ENCODE measurements around the gene ERN1. TPM values are rescaled to one million over a fixed set of nuclear protein-coding genes. Genes with fewer than 3 reads are reported as not detected.

Gene ERN1
- total and polyA plus RNA-seq, 2 of the 13 experiments (the other 11 are each of a cell fraction or from before 2014, with no cell fraction given) = 6.0 to 12.7 TPM

DNA sequence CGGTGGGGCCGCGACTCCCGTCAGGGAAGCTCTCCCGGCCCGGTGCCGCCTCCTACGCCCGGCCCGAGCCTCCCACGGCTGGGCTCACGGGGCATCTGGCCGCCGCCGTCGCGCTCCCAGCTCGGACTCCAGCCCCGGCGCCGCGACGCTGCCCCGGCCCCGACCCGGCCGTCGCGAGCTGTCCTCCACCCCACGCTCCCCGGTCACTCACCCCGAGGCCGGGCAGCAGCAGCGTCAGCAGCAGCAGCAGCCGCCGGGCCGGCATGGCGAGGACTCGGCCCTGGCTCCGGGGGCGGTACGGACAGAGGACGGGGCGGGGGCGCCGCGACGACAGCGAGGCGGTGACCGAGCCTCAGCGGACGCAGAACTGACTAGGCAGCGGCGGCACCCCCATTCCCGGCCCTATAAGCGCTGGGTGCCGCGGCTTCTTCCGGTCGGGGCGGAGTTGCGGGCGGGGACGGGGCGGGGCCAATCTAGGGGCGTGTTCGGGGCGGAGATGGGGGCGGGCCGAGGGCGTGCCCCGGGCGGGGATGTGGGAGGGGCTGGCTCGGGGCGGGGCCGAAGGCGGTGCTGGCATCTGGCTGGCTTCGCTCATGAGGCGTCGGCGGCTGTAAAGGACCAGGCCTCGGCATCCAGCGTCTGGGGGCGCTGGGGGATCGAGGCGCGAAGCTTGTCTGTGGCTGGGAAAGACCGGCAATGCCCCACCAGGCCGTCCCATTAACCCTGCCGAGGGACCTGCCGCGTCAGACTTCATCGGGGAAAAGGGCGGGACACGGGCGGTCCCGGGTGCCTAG is at the start of gene ERN1 (continued):
- peak; percentile 61 for TF ChIP-seq FOXA3 (CRISPR knock-in tag; IDR thresholded peaks at IDR 0.05)
- peak; percentile 61; the same call in 1 of the 2 replicates for TF ChIP-seq AHR (CRISPR knock-in tag; IDR thresholded peaks at IDR 0.05)
- TF ChIP-seq ETV5 (CRISPR knock-in tag; IDR thresholded peaks at IDR 0.05; ENCODE audit: borderline replicate concordance) = peak; percentile 85
- peak; percentile 71 for TF ChIP-seq PHF21A (CRISPR knock-in tag; IDR thresholded peaks at IDR 0.05)
- peak; percentile 93 for TF ChIP-seq ZNF564 (CRISPR knock-in tag; IDR thresholded peaks at IDR 0.05)
- peak; percentile 76; the same call in 1 of the 2 replicates for TF ChIP-seq SP140L (CRISPR knock-in tag; IDR thresholded peaks at IDR 0.05; ENCODE audit: borderline replicate concordance)
- TF ChIP-seq, protein P1, sequence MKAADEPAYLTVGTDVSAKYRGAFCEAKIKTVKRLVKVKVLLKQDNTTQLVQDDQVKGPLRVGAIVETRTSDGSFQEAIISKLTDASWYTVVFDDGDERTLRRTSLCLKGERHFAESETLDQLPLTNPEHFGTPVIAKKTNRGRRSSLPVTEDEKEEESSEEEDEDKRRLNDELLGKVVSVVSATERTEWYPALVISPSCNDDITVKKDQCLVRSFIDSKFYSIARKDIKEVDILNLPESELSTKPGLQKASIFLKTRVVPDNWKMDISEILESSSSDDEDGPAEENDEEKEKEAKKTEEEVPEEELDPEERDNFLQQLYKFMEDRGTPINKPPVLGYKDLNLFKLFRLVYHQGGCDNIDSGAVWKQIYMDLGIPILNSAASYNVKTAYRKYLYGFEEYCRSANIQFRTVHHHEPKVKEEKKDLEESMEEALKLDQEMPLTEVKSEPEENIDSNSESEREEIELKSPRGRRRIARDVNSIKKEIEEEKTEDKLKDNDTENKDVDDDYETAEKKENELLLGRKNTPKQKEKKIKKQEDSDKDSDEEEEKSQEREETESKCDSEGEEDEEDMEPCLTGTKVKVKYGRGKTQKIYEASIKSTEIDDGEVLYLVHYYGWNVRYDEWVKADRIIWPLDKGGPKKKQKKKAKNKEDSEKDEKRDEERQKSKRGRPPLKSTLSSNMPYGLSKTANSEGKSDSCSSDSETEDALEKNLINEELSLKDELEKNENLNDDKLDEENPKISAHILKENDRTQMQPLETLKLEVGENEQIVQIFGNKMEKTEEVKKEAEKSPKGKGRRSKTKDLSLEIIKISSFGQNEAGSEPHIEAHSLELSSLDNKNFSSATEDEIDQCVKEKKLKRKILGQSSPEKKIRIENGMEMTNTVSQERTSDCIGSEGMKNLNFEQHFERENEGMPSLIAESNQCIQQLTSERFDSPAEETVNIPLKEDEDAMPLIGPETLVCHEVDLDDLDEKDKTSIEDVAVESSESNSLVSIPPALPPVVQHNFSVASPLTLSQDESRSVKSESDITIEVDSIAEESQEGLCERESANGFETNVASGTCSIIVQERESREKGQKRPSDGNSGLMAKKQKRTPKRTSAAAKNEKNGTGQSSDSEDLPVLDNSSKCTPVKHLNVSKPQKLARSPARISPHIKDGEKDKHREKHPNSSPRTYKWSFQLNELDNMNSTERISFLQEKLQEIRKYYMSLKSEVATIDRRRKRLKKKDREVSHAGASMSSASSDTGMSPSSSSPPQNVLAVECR (CRISPR knock-in tag; IDR thresholded peaks at IDR 0.05; ENCODE audit: borderline replicate concordance) = peak; percentile 93
- TF ChIP-seq ATF7-NPFF (CRISPR knock-in tag; IDR thresholded peaks at IDR 0.05; ENCODE audit: low read depth) = peak; percentile 98
- TF ChIP-seq, protein P2, sequence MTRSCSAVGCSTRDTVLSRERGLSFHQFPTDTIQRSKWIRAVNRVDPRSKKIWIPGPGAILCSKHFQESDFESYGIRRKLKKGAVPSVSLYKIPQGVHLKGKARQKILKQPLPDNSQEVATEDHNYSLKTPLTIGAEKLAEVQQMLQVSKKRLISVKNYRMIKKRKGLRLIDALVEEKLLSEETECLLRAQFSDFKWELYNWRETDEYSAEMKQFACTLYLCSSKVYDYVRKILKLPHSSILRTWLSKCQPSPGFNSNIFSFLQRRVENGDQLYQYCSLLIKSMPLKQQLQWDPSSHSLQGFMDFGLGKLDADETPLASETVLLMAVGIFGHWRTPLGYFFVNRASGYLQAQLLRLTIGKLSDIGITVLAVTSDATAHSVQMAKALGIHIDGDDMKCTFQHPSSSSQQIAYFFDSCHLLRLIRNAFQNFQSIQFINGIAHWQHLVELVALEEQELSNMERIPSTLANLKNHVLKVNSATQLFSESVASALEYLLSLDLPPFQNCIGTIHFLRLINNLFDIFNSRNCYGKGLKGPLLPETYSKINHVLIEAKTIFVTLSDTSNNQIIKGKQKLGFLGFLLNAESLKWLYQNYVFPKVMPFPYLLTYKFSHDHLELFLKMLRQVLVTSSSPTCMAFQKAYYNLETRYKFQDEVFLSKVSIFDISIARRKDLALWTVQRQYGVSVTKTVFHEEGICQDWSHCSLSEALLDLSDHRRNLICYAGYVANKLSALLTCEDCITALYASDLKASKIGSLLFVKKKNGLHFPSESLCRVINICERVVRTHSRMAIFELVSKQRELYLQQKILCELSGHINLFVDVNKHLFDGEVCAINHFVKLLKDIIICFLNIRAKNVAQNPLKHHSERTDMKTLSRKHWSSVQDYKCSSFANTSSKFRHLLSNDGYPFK (CRISPR knock-in tag; IDR thresholded peaks at IDR 0.05; ENCODE audit: borderline replicate concordance) = peak; percentile 72; the same call in 1 of the 2 replicates
- TF ChIP-seq, protein P3, sequence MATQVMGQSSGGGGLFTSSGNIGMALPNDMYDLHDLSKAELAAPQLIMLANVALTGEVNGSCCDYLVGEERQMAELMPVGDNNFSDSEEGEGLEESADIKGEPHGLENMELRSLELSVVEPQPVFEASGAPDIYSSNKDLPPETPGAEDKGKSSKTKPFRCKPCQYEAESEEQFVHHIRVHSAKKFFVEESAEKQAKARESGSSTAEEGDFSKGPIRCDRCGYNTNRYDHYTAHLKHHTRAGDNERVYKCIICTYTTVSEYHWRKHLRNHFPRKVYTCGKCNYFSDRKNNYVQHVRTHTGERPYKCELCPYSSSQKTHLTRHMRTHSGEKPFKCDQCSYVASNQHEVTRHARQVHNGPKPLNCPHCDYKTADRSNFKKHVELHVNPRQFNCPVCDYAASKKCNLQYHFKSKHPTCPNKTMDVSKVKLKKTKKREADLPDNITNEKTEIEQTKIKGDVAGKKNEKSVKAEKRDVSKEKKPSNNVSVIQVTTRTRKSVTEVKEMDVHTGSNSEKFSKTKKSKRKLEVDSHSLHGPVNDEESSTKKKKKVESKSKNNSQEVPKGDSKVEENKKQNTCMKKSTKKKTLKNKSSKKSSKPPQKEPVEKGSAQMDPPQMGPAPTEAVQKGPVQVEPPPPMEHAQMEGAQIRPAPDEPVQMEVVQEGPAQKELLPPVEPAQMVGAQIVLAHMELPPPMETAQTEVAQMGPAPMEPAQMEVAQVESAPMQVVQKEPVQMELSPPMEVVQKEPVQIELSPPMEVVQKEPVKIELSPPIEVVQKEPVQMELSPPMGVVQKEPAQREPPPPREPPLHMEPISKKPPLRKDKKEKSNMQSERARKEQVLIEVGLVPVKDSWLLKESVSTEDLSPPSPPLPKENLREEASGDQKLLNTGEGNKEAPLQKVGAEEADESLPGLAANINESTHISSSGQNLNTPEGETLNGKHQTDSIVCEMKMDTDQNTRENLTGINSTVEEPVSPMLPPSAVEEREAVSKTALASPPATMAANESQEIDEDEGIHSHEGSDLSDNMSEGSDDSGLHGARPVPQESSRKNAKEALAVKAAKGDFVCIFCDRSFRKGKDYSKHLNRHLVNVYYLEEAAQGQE (IDR thresholded peaks at IDR 0.05; ENCODE audit: borderline replicate concordance in 1 of 2, low read depth in 1 of 2, low read length in 2 of 2) = peak in 1 of 2 experiments; percentile 74; a peak in 1 of 4 replicates
- 0 out of 2 replicates have a peak, but pooled peaks have one; percentile 76 for TF ChIP-seq ZNF549 (CRISPR knock-in tag; IDR thresholded peaks at IDR 0.05)
- TF ChIP-seq, protein P4, sequence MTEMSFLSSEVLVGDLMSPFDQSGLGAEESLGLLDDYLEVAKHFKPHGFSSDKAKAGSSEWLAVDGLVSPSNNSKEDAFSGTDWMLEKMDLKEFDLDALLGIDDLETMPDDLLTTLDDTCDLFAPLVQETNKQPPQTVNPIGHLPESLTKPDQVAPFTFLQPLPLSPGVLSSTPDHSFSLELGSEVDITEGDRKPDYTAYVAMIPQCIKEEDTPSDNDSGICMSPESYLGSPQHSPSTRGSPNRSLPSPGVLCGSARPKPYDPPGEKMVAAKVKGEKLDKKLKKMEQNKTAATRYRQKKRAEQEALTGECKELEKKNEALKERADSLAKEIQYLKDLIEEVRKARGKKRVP (CRISPR knock-in tag; IDR thresholded peaks at IDR 0.05) = peak in 1 of 2 experiments; percentile 65; a peak in 2 of 4 replicates
- peak; percentile 41; the same call in 1 of the 2 replicates for TF ChIP-seq ZNF253 (CRISPR knock-in tag; IDR thresholded peaks at IDR 0.05; ENCODE audit: borderline replicate concordance)
- TF ChIP-seq ELF3 (CRISPR knock-in tag; IDR thresholded peaks at IDR 0.05) = peak; percentile 74
- TF ChIP-seq, protein P5, sequence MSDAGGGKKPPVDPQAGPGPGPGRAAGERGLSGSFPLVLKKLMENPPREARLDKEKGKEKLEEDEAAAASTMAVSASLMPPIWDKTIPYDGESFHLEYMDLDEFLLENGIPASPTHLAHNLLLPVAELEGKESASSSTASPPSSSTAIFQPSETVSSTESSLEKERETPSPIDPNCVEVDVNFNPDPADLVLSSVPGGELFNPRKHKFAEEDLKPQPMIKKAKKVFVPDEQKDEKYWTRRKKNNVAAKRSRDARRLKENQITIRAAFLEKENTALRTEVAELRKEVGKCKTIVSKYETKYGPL (CRISPR knock-in tag; IDR thresholded peaks at IDR 0.05) = 0 out of 2 replicates have a peak, but pooled peaks have one; percentile 11

All from HepG2 (cell line).